ENCODE measurements around the gene HS6ST1. TPM values are rescaled to one million over a fixed set of nuclear protein-coding genes. Genes with fewer than 3 reads are reported as not detected.

The HS6ST1 gene
- total and polyA plus RNA-seq, 2 donors (not counting 1 experiment from before 2014, with no cell fraction given): 7.8 to 22.7 TPM

DNA sequence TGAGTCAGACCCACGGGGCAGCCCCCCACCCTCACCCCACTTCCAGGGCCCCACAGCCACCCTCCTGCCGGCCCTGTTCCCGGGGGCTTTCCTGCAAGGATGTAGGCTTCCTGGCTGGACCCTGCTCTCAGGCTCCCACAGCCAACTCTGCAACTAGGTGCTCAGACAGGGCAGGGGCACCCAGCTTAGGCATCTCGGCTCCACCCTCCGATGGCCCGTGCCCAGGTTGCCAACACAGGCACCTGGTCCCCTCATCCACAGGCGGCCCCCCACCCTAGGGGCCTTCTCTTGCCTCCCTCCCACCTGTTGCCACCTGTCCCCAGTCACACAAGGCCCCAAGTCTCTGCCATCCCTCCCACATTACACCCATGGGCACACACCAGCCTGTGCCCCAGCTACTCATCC lies 34.6 kb downstream of the HS6ST1 start:
- Histone ChIP-seq H3K4me1 (ENCODE audit: control insufficient read depth in 2 of 2, insufficient read depth in 2 of 2, low read length in 2 of 2) (peaks cover 21 to 33% of the 10 kb centered on the region in 2 donors), H3K27me3 (replicated peaks in 1 of 4; ENCODE audit: control extremely low read depth in 1 of 4, control insufficient read depth in 3 of 4, insufficient read depth in 4 of 4, low read length in 3 of 4) (no peaks in the 10 kb centered on the region), H3K9me3 (ENCODE audit: control extremely low read depth in 1 of 3, control insufficient read depth in 2 of 3, insufficient read depth in 1 of 3, low read length in 2 of 3) (no peaks in the 10 kb centered on the region), H4K20me1 (ENCODE audit: control insufficient read depth, insufficient read depth, low read length, poor library complexity, severe bottlenecking) (peaks cover 75% of the 10 kb centered on the region), H3K4me3 (ENCODE audit: control extremely low read depth in 1 of 5, extremely low read depth in 1 of 5, insufficient read depth in 1 of 5, low read depth in 2 of 5, low read length in 4 of 5) (no peak overlapping the region), H3K27ac (ENCODE audit: low read length in 2 of 2) (no peak overlapping the region), H3K9ac (ENCODE audit: low read length) (no peak overlapping the region), H2AFZ (ENCODE audit: insufficient read depth, low read depth, low read length, poor library complexity, severe bottlenecking) (no peak overlapping the region), H3K79me2 (ENCODE audit: control insufficient read depth, insufficient read depth, low read length) (no peaks in the 10 kb centered on the region), H3K4me2 (replicated peaks; ENCODE audit: low read depth, low read length, poor library complexity, severe bottlenecking) (no peak overlapping the region), H3K36me3 (replicated peaks in 1 of 2; ENCODE audit: control extremely low read depth in 1 of 2, control insufficient read depth in 1 of 2, extremely low read depth in 1 of 2, insufficient read depth in 2 of 2, low read length in 1 of 2) (peaks cover 0 to 2% of the 10 kb centered on the region in 2 experiments)
- H3K4me3 Mint-ChIP-seq: no peak overlapping the region
- ChIA-PET CTCF (no interaction called here), POLR2A (no interaction called here)
- H3K9me3 Mint-ChIP-seq (ENCODE audit: insufficient read depth): no peaks in the 10 kb centered on the region
- intact Hi-C loops (cut with micrococcal nuclease): no loop called here
- peaks cover 39% of the 10 kb centered on the region for H3K4me1 Mint-ChIP-seq
- H3K27me3 Mint-ChIP-seq: no peaks in the 10 kb centered on the region
- 81% methylated on average over 6 of the region's 7 CpGs for whole genome bisulfite sequencing (ENCODE audit: insufficient coverage)
- DNase-seq (no peak), ATAC-seq (ENCODE audit: low read depth) (no peak)
- TF ChIP-seq, protein P1, sequence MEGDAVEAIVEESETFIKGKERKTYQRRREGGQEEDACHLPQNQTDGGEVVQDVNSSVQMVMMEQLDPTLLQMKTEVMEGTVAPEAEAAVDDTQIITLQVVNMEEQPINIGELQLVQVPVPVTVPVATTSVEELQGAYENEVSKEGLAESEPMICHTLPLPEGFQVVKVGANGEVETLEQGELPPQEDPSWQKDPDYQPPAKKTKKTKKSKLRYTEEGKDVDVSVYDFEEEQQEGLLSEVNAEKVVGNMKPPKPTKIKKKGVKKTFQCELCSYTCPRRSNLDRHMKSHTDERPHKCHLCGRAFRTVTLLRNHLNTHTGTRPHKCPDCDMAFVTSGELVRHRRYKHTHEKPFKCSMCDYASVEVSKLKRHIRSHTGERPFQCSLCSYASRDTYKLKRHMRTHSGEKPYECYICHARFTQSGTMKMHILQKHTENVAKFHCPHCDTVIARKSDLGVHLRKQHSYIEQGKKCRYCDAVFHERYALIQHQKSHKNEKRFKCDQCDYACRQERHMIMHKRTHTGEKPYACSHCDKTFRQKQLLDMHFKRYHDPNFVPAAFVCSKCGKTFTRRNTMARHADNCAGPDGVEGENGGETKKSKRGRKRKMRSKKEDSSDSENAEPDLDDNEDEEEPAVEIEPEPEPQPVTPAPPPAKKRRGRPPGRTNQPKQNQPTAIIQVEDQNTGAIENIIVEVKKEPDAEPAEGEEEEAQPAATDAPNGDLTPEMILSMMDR (IDR thresholded peaks at IDR 0.05): no peak
- TF ChIP-seq EZH2 (IDR thresholded peaks at IDR 0.05; ENCODE audit: borderline replicate concordance, insufficient read depth, low read depth, low read length, poor library complexity, severe bottlenecking): no peak
- H3K27ac Mint-ChIP-seq: no peak overlapping the region

DNA sequence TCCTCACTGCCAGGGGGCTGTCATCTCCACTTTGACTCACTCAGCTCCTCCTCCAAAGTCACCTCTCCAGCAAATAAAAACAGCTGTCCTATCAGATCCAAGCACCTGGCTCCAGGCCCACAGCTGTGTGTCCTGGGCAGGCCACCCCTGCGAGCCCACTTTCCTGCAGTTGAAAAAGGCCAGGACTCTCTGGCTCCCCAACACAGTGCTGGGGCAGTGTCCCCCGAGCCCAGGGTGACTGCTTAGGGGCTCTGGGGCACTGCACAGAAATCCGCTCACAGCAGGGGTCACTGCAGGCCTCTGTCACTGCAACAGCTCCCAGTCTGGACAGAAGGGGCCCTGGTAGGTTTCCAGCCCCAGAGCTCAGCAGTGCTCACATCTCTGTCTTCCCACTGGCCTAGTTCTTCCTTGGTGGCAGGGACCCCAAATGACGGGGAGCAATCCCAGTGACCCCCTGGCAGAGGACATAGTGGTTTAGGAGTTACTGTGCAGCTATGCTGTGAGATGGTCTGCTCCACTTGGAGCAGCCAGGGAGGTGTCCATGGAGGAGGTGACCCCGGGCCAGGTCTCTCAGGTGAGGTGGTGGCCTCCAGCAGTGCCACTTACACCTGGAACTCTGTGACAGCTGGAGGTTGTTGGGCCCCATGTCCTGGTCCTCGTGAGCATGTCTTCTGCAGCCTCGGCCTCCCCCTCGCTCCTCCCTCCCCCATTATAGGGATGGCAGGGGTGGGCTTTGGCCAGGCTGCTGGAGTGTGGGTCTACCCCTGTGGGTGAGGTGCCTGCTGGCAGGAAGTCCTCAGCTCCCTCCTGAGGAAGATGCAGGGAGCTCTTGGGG lies 35.5 kb downstream of the HS6ST1 start:
- POLR2A ChIA-PET: no interaction called here
- WGBS (ENCODE audit: insufficient coverage): 85% methylated on average over 5 of the region's 8 CpGs

More for the DNA sequence above, 35.5 kb downstream of the HS6ST1 start:
- no peaks in the 10 kb centered on the region for H3K27me3 ChIP-seq (replicated peaks in 1 of 4; ENCODE audit: control extremely low read depth in 1 of 4, control insufficient read depth in 3 of 4, insufficient read depth in 4 of 4, low read length in 3 of 4)
- Mint-ChIP-seq H3K9me3 (ENCODE audit: insufficient read depth) (no peaks in the 10 kb centered on the region), H3K27ac (no peak overlapping the region), H3K4me3 (no peak overlapping the region), H3K4me1 (peaks cover 39% of the 10 kb centered on the region), H3K27me3 (no peaks in the 10 kb centered on the region)
- intact Hi-C loops (cut with micrococcal nuclease): no loop called here
- no peak overlapping the region for H3K4me3 ChIP-seq (ENCODE audit: control extremely low read depth in 1 of 5, extremely low read depth in 1 of 5, insufficient read depth in 1 of 5, low read depth in 2 of 5, low read length in 4 of 5)
- peaks cover 21 to 33% of the 10 kb centered on the region in 2 donors for H3K4me1 ChIP-seq (ENCODE audit: control insufficient read depth in 2 of 2, insufficient read depth in 2 of 2, low read length in 2 of 2)
- no peak overlapping the region for H3K27ac ChIP-seq (ENCODE audit: low read length in 2 of 2)
- no peak overlapping the region for H2AFZ ChIP-seq (ENCODE audit: insufficient read depth, low read depth, low read length, poor library complexity, severe bottlenecking)
- H3K9me3 ChIP-seq (ENCODE audit: control extremely low read depth in 1 of 3, control insufficient read depth in 2 of 3, insufficient read depth in 1 of 3, low read length in 2 of 3): no peaks in the 10 kb centered on the region
- ATAC-seq (ENCODE audit: low read depth) (no peak), DNase-seq (no peak)
- H3K9ac ChIP-seq (ENCODE audit: low read length): no peak overlapping the region
- peaks cover 68% of the 10 kb centered on the region for H4K20me1 ChIP-seq (ENCODE audit: control insufficient read depth, insufficient read depth, low read length, poor library complexity, severe bottlenecking)
- H3K79me2 ChIP-seq (ENCODE audit: control insufficient read depth, insufficient read depth, low read length): no peaks in the 10 kb centered on the region
- H3K36me3 ChIP-seq (replicated peaks in 1 of 2; ENCODE audit: control extremely low read depth in 1 of 2, control insufficient read depth in 1 of 2, extremely low read depth in 1 of 2, insufficient read depth in 2 of 2, low read length in 1 of 2): no peaks in the 10 kb centered on the region
- H3K4me2 ChIP-seq (replicated peaks; ENCODE audit: low read depth, low read length, poor library complexity, severe bottlenecking): no peak overlapping the region
- CTCF ChIA-PET: no interaction called here
- TF ChIP-seq EZH2 (IDR thresholded peaks at IDR 0.05; ENCODE audit: borderline replicate concordance, insufficient read depth, low read depth, low read length, poor library complexity, severe bottlenecking): no peak
- TF ChIP-seq, protein P1 (IDR thresholded peaks at IDR 0.05): no peak

All from B cell (primary cell).